ENCODE measurements around the gene INPP4A. TPM values are rescaled to one million over a fixed set of nuclear protein-coding genes. Genes with fewer than 3 reads are reported as not detected.

INPP4A gene
- polyA plus RNA-seq, 1 donor from 2014 or later = 51.4 TPM

DNA sequence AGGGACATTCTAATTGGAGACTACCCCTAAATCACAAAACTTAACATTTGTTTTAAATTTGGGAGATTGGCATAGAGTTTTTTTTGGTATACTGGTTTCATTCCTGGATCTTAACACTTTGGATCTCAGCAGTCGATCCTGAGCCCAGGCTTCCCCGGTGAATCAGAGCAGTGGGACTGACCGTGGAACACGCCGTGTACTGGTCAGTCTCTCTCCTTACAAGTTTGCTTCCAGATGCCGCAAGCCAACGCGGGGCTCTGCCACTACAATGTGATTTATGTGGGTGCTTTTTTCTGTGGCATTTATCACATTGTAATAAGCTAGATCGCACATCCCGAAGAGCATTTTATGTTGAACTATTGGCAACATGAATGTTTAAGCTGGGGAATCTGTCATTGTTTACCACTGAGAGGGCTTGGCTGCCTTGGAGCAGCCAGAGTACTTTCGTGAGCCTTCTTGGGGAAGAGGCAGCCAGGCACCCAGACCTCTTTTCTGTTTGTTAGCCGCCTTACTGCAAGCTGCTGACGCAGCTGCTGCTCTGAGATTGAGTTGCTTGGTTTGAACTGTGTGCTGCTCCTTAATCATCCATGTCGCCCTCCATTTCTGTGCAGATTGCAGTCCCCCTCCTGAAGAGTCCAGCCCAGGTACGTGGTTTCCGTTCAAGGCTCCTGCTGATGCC, 114.3 kb downstream of the INPP4A start:
- peaks cover 13% of the 10 kb centered on the region for H3K36me3 ChIP-seq (ENCODE audit: insufficient read depth, low read length)
- H3K9me2 ChIP-seq (ENCODE audit: insufficient read depth, low read length) = no peaks in the 10 kb centered on the region
- H3K9ac ChIP-seq (ENCODE audit: low read length) = no peak overlapping the region
- no peaks in the 10 kb centered on the region for H3K27me3 ChIP-seq (ENCODE audit: insufficient read depth, low read depth, low read length)
- no peak overlapping the region for H3K4me3 ChIP-seq (ENCODE audit: low read length)
- H3K79me2 ChIP-seq (replicated peaks; ENCODE audit: insufficient read depth, low read length) = no peaks in the 10 kb centered on the region
- TF ChIP-seq, protein P1, sequence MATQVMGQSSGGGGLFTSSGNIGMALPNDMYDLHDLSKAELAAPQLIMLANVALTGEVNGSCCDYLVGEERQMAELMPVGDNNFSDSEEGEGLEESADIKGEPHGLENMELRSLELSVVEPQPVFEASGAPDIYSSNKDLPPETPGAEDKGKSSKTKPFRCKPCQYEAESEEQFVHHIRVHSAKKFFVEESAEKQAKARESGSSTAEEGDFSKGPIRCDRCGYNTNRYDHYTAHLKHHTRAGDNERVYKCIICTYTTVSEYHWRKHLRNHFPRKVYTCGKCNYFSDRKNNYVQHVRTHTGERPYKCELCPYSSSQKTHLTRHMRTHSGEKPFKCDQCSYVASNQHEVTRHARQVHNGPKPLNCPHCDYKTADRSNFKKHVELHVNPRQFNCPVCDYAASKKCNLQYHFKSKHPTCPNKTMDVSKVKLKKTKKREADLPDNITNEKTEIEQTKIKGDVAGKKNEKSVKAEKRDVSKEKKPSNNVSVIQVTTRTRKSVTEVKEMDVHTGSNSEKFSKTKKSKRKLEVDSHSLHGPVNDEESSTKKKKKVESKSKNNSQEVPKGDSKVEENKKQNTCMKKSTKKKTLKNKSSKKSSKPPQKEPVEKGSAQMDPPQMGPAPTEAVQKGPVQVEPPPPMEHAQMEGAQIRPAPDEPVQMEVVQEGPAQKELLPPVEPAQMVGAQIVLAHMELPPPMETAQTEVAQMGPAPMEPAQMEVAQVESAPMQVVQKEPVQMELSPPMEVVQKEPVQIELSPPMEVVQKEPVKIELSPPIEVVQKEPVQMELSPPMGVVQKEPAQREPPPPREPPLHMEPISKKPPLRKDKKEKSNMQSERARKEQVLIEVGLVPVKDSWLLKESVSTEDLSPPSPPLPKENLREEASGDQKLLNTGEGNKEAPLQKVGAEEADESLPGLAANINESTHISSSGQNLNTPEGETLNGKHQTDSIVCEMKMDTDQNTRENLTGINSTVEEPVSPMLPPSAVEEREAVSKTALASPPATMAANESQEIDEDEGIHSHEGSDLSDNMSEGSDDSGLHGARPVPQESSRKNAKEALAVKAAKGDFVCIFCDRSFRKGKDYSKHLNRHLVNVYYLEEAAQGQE (IDR thresholded peaks at IDR 0.05; ENCODE audit: borderline replicate concordance) = no peak
- TF ChIP-seq POLR2AphosphoS5 (IDR thresholded peaks at IDR 0.05) (no peak), EZH2 (IDR thresholded peaks at IDR 0.05; ENCODE audit: borderline replicate concordance, insufficient read depth, low read length, poor library complexity, severe bottlenecking) (no peak), SMC3 (conservative IDR thresholded peaks at IDR 0.05; ENCODE audit: poor library complexity) (no peak), MXI1 (conservative IDR thresholded peaks at IDR 0.05; ENCODE audit: poor library complexity, severe bottlenecking) (no peak), TAF1 (IDR thresholded peaks at IDR 0.05; ENCODE audit: low read depth) (no peak)
- TF ChIP-seq, protein P2, sequence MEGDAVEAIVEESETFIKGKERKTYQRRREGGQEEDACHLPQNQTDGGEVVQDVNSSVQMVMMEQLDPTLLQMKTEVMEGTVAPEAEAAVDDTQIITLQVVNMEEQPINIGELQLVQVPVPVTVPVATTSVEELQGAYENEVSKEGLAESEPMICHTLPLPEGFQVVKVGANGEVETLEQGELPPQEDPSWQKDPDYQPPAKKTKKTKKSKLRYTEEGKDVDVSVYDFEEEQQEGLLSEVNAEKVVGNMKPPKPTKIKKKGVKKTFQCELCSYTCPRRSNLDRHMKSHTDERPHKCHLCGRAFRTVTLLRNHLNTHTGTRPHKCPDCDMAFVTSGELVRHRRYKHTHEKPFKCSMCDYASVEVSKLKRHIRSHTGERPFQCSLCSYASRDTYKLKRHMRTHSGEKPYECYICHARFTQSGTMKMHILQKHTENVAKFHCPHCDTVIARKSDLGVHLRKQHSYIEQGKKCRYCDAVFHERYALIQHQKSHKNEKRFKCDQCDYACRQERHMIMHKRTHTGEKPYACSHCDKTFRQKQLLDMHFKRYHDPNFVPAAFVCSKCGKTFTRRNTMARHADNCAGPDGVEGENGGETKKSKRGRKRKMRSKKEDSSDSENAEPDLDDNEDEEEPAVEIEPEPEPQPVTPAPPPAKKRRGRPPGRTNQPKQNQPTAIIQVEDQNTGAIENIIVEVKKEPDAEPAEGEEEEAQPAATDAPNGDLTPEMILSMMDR (IDR thresholded peaks at IDR 0.05; ENCODE audit: poor library complexity, severe bottlenecking) = no peak
- no peaks in the 10 kb centered on the region for H3F3A ChIP-seq (ENCODE audit: insufficient read depth, low read length, poor library complexity, severe bottlenecking)
- H3K27ac ChIP-seq (ENCODE audit: low read length) = no peak overlapping the region
- no peak overlapping the region for H3K4me2 ChIP-seq (ENCODE audit: low read length)
- no peak overlapping the region for H2AFZ ChIP-seq (ENCODE audit: low read depth, low read length)
- no peaks in the 10 kb centered on the region for H4K20me1 ChIP-seq (ENCODE audit: insufficient read depth)
- no peaks in the 10 kb centered on the region for H3K9me3 ChIP-seq (ENCODE audit: low read length)

DNA sequence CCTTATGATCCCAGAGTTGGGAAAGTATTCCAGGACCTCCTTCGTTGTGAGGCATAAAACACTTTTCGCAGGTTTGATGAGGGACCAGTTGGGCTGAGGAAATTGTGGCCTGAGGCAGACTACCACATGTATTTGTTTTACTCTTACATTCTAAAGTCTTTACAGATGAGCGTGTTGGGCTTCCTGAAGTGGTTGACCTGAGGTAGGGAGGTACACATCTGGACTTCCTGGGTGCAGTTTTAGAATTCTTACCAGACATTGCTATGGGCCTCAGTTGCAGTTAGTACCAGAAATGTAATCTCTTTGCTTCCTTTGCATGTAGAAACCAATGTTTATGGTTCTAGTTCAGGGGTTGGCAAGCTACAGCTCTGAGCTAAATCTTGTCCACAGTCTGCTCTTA, 114.9 kb downstream of the INPP4A start:
- Histone ChIP-seq H3K4me3 (ENCODE audit: low read length) (no peak overlapping the region), H3K9me2 (ENCODE audit: insufficient read depth, low read length) (no peaks in the 10 kb centered on the region), H3K27ac (ENCODE audit: low read length) (no peak overlapping the region), H2AFZ (ENCODE audit: low read depth, low read length) (no peak overlapping the region), H3K4me2 (ENCODE audit: low read length) (no peak overlapping the region), H3K36me3 (ENCODE audit: insufficient read depth, low read length) (peaks cover 13% of the 10 kb centered on the region), H3K27me3 (ENCODE audit: insufficient read depth, low read depth, low read length) (no peaks in the 10 kb centered on the region), H4K20me1 (ENCODE audit: insufficient read depth) (no peaks in the 10 kb centered on the region), H3K9ac (ENCODE audit: low read length) (no peak overlapping the region), H3F3A (ENCODE audit: insufficient read depth, low read length, poor library complexity, severe bottlenecking) (no peaks in the 10 kb centered on the region), H3K79me2 (replicated peaks; ENCODE audit: insufficient read depth, low read length) (no peaks in the 10 kb centered on the region), H3K9me3 (ENCODE audit: low read length) (no peaks in the 10 kb centered on the region)
- TF ChIP-seq POLR2AphosphoS5 (IDR thresholded peaks at IDR 0.05) (no peak), TAF1 (IDR thresholded peaks at IDR 0.05; ENCODE audit: low read depth) (no peak), EP300 (conservative IDR thresholded peaks at IDR 0.05; ENCODE audit: poor library complexity, severe bottlenecking) (no peak), EZH2 (IDR thresholded peaks at IDR 0.05; ENCODE audit: borderline replicate concordance, insufficient read depth, low read length, poor library complexity, severe bottlenecking) (no peak), RAD21 (conservative IDR thresholded peaks at IDR 0.05) (no peak), MXI1 (conservative IDR thresholded peaks at IDR 0.05; ENCODE audit: poor library complexity, severe bottlenecking) (no peak), SMC3 (conservative IDR thresholded peaks at IDR 0.05; ENCODE audit: poor library complexity) (no peak)
- TF ChIP-seq, protein P1 (IDR thresholded peaks at IDR 0.05; ENCODE audit: borderline replicate concordance) = no peak
- TF ChIP-seq, protein P2 (IDR thresholded peaks at IDR 0.05; ENCODE audit: poor library complexity, severe bottlenecking) = no peak
